Suprapubic skin (tissue), 4 donors: ENCODE data around the gene B4GALNT4.

Experiments
- CTCF ChIP-seq, 2 donors: fragments of 200-600 bp in 1 of 2; fragments of 450-650 bp in 1 of 2; sonication (generic) in 1 of 2; IDR thresholded peaks; one replicate each; pipeline ENCODE4 v1.5.1; 2016 to 2019; ENCODE audit warnings: antibody characterized with exemption in 2 of 2, mild to moderate bottlenecking in 1 of 2, moderate library complexity in 1 of 2
- EP300 ChIP-seq: sonication (generic); formaldehyde crosslinking; IDR thresholded peaks from one replicate; pipeline ENCODE4 v1.6.1; 2017; ENCODE audit warnings: antibody characterized with exemption
- POLR2AphosphoS5 ChIP-seq, 3 donors: sonication (generic); formaldehyde crosslinking; IDR thresholded peaks; one replicate each; pipeline ENCODE4 v1.6.1; 2017; ENCODE audit warnings: antibody characterized with exemption in 3 of 3

GRCh38 chr11:426851-427250, 57.6 kb downstream of the B4GALNT4 start:
- TF ChIP-seq CTCF (IDR thresholded peaks at IDR 0.05): no peak
- no peak for TF ChIP-seq POLR2AphosphoS5 (IDR thresholded peaks at IDR 0.05)
- no peak for TF ChIP-seq EP300
